ENCODE data around the gene MOB3B. TPM values are rescaled to one million over a fixed set of nuclear protein-coding genes. Genes with fewer than 3 reads are reported as not detected.

Gene MOB3B
- polyA plus RNA-seq, 1 of the 3 experiments (the other 2 are of a cell fraction) = 0.90 TPM

- no peak overlapping the region for H3K4me2 ChIP-seq
- H2AFZ ChIP-seq (ENCODE audit: low read depth) = no peak overlapping the region
- H4K20me1 ChIP-seq (ENCODE audit: insufficient read depth) = no peaks in the 10 kb centered on the region
- no peaks in the 10 kb centered on the region for H3K9me3 ChIP-seq
- no peaks in the 10 kb centered on the region for H3K79me2 ChIP-seq (ENCODE audit: insufficient read depth)
- H3K4me3 ChIP-seq (ENCODE audit: low read depth in 2 of 2, low read length in 1 of 2) = no peak overlapping the region
- TF ChIP-seq NRF1 (IDR thresholded peaks at IDR 0.05; ENCODE audit: low read depth, low read length) (no peak), TEAD4 (IDR thresholded peaks at IDR 0.05; ENCODE audit: borderline replicate concordance, insufficient read depth) (no peak), CTCF (IDR thresholded peaks at IDR 0.05) (no peak), SIN3A (IDR thresholded peaks at IDR 0.05; ENCODE audit: borderline replicate concordance, low read depth, low read length) (no peak), MXI1 (IDR thresholded peaks at IDR 0.05; ENCODE audit: low read depth, low read length) (no peak), PBX3 (IDR thresholded peaks at IDR 0.05) (no peak)
- no peaks in the 10 kb centered on the region for H3K4me1 ChIP-seq (ENCODE audit: control insufficient read depth in 1 of 2, insufficient read depth in 2 of 2, low read depth in 1 of 2, low read length in 1 of 2)
- DNase-seq = no peak
- no peaks in the 10 kb centered on the region for H3F3A ChIP-seq (replicated peaks; ENCODE audit: insufficient read depth)
- no peak overlapping the region for H3K9ac ChIP-seq
- no peaks in the 10 kb centered on the region for H3K27me3 ChIP-seq (ENCODE audit: insufficient read depth)
- no peaks in the 10 kb centered on the region for H3K9me2 ChIP-seq
- no peaks in the 10 kb centered on the region for H3K36me3 ChIP-seq (replicated peaks in 1 of 2; ENCODE audit: control insufficient read depth in 1 of 2, insufficient read depth in 2 of 2, low read length in 1 of 2)
- POLR2A ChIA-PET = no interaction called here
- WGBS (ENCODE audit: low lambda C conversion rate) = 95% methylated on average over 5 of the region's 5 CpGs
- CTCF ChIA-PET = no interaction called here
- H3K27ac ChIP-seq (ENCODE audit: low read depth in 2 of 2, low read length in 1 of 2) = no peak overlapping the region
Measured at GRCh38 chr9:27440888-27441740, 88.5 kb downstream of the MOB3B start.

- ChIA-PET POLR2A (no interaction called here), CTCF (no interaction called here)
- Histone ChIP-seq H3K9ac (no peak overlapping the region), H3K27me3 (ENCODE audit: insufficient read depth) (no peaks in the 10 kb centered on the region), H3K36me3 (replicated peaks in 1 of 2; ENCODE audit: control insufficient read depth in 1 of 2, insufficient read depth in 2 of 2, low read length in 1 of 2) (no peaks in the 10 kb centered on the region), H3K4me3 (ENCODE audit: low read depth in 2 of 2, low read length in 1 of 2) (no peak overlapping the region), H3K4me1 (ENCODE audit: control insufficient read depth in 1 of 2, insufficient read depth in 2 of 2, low read depth in 1 of 2, low read length in 1 of 2) (no peaks in the 10 kb centered on the region), H3K9me3 (no peaks in the 10 kb centered on the region), H3F3A (replicated peaks; ENCODE audit: insufficient read depth) (no peaks in the 10 kb centered on the region), H2AFZ (ENCODE audit: low read depth) (no peak overlapping the region), H3K9me2 (no peaks in the 10 kb centered on the region), H3K4me2 (no peak overlapping the region), H3K79me2 (ENCODE audit: insufficient read depth) (no peaks in the 10 kb centered on the region), H4K20me1 (ENCODE audit: insufficient read depth) (no peaks in the 10 kb centered on the region), H3K27ac (ENCODE audit: low read depth in 2 of 2, low read length in 1 of 2) (no peak overlapping the region)
- WGBS (ENCODE audit: low lambda C conversion rate) = 89% methylated on average over 6 of the region's 7 CpGs
- TF ChIP-seq POLR2AphosphoS5 (IDR thresholded peaks at IDR 0.05; ENCODE audit: low read depth, low read length) (no peak), GABPA (IDR thresholded peaks at IDR 0.05; ENCODE audit: low read depth) (no peak), JUND (IDR thresholded peaks at IDR 0.05) (no peak), USF1 (IDR thresholded peaks at IDR 0.05; ENCODE audit: borderline replicate concordance, low read depth) (no peak), ZBTB33 (IDR thresholded peaks at IDR 0.05; ENCODE audit: borderline replicate concordance, low read depth) (no peak), MEF2A (IDR thresholded peaks at IDR 0.05; ENCODE audit: borderline replicate concordance, low read depth) (no peak)
- no peak for DNase-seq
Measured at GRCh38 chr9:27438522-27438921, 91.1 kb downstream of the MOB3B start.
